Measurements from ENCODE around the gene TTC23. TPM values are rescaled to one million over a fixed set of nuclear protein-coding genes. Genes with fewer than 3 reads are reported as not detected.

Gene TTC23
- polyA plus RNA-seq, 2 of the 4 experiments (the other 2 are of a cell fraction), result 7.0 to 16.5 TPM

GRCh38 chr15:99140590-99140989 is 108.8 kb downstream of the TTC23 start:
- Histone ChIP-seq H3K4me3 (no peak overlapping the region), H3K4me2 (no peak overlapping the region), H3K4me1 (peaks cover 2% of the 10 kb centered on the region), H3K9me3 (no peaks in the 10 kb centered on the region), H3K27ac (no peak overlapping the region)
- ChIA-PET POLR2A (no interaction called here), CTCF (interaction anchor here (0.6 kb wide), 1 partner anchor 54 kb away, joined by 4 read pairs; no protein-coding TSS in a partner anchor)
- no peak for FAIRE-seq
- no peak for DNase-seq (ENCODE audit: low read depth in 1 of 2, low spot score in 1 of 2)
- 98% methylated on average over 4 of the region's 4 CpGs for WGBS (ENCODE audit: missing lambda C conversion rate)
- TF ChIP-seq FOSB (CRISPR knock-in tag; IDR thresholded peaks at IDR 0.05) (no peak), JUNB (IDR thresholded peaks at IDR 0.05) (no peak), HOXB13 (CRISPR knock-in tag; IDR thresholded peaks at IDR 0.05; ENCODE audit: low read depth) (no peak), CBX2 (IDR thresholded peaks at IDR 0.05; ENCODE audit: borderline replicate concordance, low read depth) (no peak), RAD21 (conservative IDR thresholded peaks at IDR 0.05 in 1 of 2, IDR thresholded peaks at IDR 0.05 in 1 of 2) (no peak), MYC (IDR thresholded peaks at IDR 0.05; ENCODE audit: borderline replicate concordance, low read length) (no peak), CEBPB (IDR thresholded peaks at IDR 0.05) (no peak), BCL3 (IDR thresholded peaks at IDR 0.05) (no peak), CHD2 (IDR thresholded peaks at IDR 0.05; ENCODE audit: low read length, partially characterized antibody) (no peak)
- TF ChIP-seq, protein P1, sequence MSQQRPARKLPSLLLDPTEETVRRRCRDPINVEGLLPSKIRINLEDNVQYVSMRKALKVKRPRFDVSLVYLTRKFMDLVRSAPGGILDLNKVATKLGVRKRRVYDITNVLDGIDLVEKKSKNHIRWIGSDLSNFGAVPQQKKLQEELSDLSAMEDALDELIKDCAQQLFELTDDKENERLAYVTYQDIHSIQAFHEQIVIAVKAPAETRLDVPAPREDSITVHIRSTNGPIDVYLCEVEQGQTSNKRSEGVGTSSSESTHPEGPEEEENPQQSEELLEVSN (IDR thresholded peaks at IDR 0.05; ENCODE audit: borderline replicate concordance, low read depth), result no peak
- no peak for ATAC-seq

DNA sequence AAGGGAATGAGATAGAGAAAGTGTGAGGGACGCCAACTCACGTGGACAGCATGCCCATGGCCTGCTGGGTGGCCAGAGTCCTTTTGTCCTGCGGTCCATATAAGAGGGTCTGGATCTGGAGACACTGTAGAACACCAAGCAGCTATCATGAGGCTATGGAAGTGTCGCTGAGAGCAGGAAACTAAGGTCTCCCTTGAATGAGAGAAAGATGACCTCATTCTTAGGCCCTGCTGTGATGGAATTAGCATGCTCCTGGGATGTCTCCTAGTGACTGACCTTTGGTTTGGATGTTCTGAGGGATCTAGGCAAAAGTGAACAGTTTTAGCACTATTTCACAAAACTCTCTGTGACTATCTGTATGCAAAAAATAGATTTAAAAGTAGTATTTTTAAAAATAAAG is 110.1 kb downstream of the TTC23 start:
- Histone ChIP-seq H3K27ac (no peak overlapping the region), H3K4me2 (no peak overlapping the region), H3K9me3 (no peaks in the 10 kb centered on the region), H3K4me1 (peaks cover 13% of the 10 kb centered on the region), H3K4me3 (no peak overlapping the region)
- ATAC-seq, result no peak
- POLR2A ChIA-PET, result no interaction called here
- WGBS (ENCODE audit: missing lambda C conversion rate), result 87% methylated on average over 4 of the region's 4 CpGs
- TF ChIP-seq EHF (CRISPR knock-in tag; IDR thresholded peaks at IDR 0.05), result no peak
- no peak for TF ChIP-seq TP53 (CRISPR knock-in tag; IDR thresholded peaks at IDR 0.05)
- no peak for TF ChIP-seq CHD2 (IDR thresholded peaks at IDR 0.05; ENCODE audit: low read length, partially characterized antibody)
- no peak for TF ChIP-seq FOSB (CRISPR knock-in tag; IDR thresholded peaks at IDR 0.05)
- TF ChIP-seq JUN (IDR thresholded peaks at IDR 0.05), result no peak
- TF ChIP-seq ESRRA (IDR thresholded peaks at IDR 0.05; ENCODE audit: borderline replicate concordance, low read length), result no peak
- TF ChIP-seq HOXB13 (CRISPR knock-in tag; IDR thresholded peaks at IDR 0.05; ENCODE audit: low read depth), result no peak
- CTCF ChIA-PET, result no interaction called here
- DNase-seq (ENCODE audit: low read depth in 1 of 2, low spot score in 1 of 2), result no peak
- no peak for FAIRE-seq

DNA sequence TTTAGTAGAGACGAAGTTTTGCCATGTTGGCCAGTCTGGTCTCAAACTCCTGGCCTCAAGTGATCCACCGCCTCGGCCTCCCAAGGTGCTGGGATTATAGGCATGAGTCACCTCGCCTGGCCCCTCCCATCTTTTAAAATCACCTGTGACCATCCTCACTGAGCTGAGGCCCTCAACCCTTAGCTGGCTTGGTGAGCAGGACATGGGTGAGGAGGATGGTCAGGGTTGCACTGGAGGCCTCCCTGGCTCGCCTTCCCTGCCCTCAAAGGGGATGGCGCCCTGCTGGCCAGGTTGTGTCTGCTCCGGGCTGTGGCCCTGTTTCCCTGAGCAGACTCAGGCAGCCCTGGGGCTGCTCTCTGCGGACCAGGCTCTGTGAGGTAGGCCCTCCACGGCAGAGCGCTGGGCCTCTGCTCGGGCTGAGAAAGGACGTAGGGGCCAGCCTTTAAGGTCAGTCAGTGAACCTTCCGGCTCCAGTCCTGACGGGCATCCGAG is 110.8 kb downstream of the TTC23 start:
- 94% methylated on average over 12 of the region's 15 CpGs for WGBS (ENCODE audit: missing lambda C conversion rate)
- DNase-seq (ENCODE audit: low read depth in 1 of 2, low spot score in 1 of 2), result no peak
- ATAC-seq, result peak; percentile 25 to 56; a peak in 3 of 6 replicates
- no peak overlapping the region for H3K27ac ChIP-seq
- ChIA-PET POLR2A (no interaction called here), CTCF (interaction anchor here (1.0 kb wide), 1 partner anchor 11 kb away, joined by 3 read pairs; no protein-coding TSS in a partner anchor)
- peaks cover 13% of the 10 kb centered on the region for H3K4me1 ChIP-seq
- H3K4me3 ChIP-seq, result no peak overlapping the region
- no peak for TF ChIP-seq FOSL2 (IDR thresholded peaks at IDR 0.05)
- TF ChIP-seq FOSL2 (CRISPR knock-in tag; IDR thresholded peaks at IDR 0.05), result peak; percentile 6; the same call in 1 of the 2 replicates
- TF ChIP-seq SREBF2 (IDR thresholded peaks at IDR 0.05), result no peak
- H3K4me2 ChIP-seq, result no peak overlapping the region
- no peak for FAIRE-seq
- no peaks in the 10 kb centered on the region for H3K9me3 ChIP-seq

GRCh38 chr15:99137877-99138276 is 111.5 kb downstream of the TTC23 start:
- no peak for DNase-seq (ENCODE audit: low read depth in 1 of 2, low spot score in 1 of 2)
- 95% methylated on average over 5 of the region's 5 CpGs for WGBS (ENCODE audit: missing lambda C conversion rate)
- CTCF ChIA-PET, result interaction anchor here (1.0 kb wide), 1 partner anchor 11 kb away, joined by 3 read pairs; no protein-coding TSS in a partner anchor
- TF ChIP-seq PHF8 (IDR thresholded peaks at IDR 0.05; ENCODE audit: borderline replicate concordance, low read depth) (no peak), POLR2AphosphoS2 (conservative IDR thresholded peaks at IDR 0.05; ENCODE audit: low read length) (no peak), ZSCAN20 (CRISPR knock-in tag; IDR thresholded peaks at IDR 0.05) (no peak), ELK1 (IDR thresholded peaks at IDR 0.05; ENCODE audit: low read depth, low read length) (no peak), HOXB5 (CRISPR knock-in tag; IDR thresholded peaks at IDR 0.05) (no peak), MAX (IDR thresholded peaks at IDR 0.05) (no peak), FOXS1 (CRISPR knock-in tag; IDR thresholded peaks at IDR 0.05) (no peak), CHD4 (IDR thresholded peaks at IDR 0.05; ENCODE audit: borderline replicate concordance) (no peak), POLR2A (IDR thresholded peaks at IDR 0.05; ENCODE audit: low read length) (no peak), ATOH8 (CRISPR knock-in tag; IDR thresholded peaks at IDR 0.05; ENCODE audit: low read depth) (no peak), JUNB (IDR thresholded peaks at IDR 0.05) (no peak), HEYL (CRISPR knock-in tag; IDR thresholded peaks at IDR 0.05) (no peak), KDM5A (IDR thresholded peaks at IDR 0.05) (no peak), FOSB (CRISPR knock-in tag; IDR thresholded peaks at IDR 0.05) (no peak)

More at GRCh38 chr15:99137877-99138276, 111.5 kb downstream of the TTC23 start:
- Histone ChIP-seq H3K4me3 (no peak overlapping the region), H3K9me3 (no peaks in the 10 kb centered on the region), H3K27ac (no peak overlapping the region), H3K4me1 (peaks cover 13% of the 10 kb centered on the region), H3K4me2 (no peak overlapping the region)
- FAIRE-seq (no peak), ATAC-seq (peak in 1 of 2 experiments; percentile 6; a peak in 2 of 6 replicates)
- POLR2A ChIA-PET, result no interaction called here

All from A549 (cell line).